ENCODE results near the gene TUBGCP5.
"Not testable (repeated sequence)": the region's sequence is repeated elsewhere in the genome, so short reads cannot be mapped to it uniquely, and the experiment has no call there.

The TUBGCP5 gene

GRCh38 chr15:23041736-23042135 is 2.4 kb upstream of the TUBGCP5 start:
- DNase-seq (ENCODE audit: low read depth): not testable (repeated sequence)

- no peak for DNase-seq (ENCODE audit: low read depth)
Observed at GRCh38 chr15:23039917-23040281, 530 bp upstream of the TUBGCP5 start.

GRCh38 chr15:23038726-23039142 is 635 bp downstream of the TUBGCP5 start:
- peak; percentile 12 for DNase-seq (ENCODE audit: low read depth)

- peak; percentile 44 for DNase-seq (ENCODE audit: low read depth)
Observed at GRCh38 chr15:23035964-23036566, 3.3 kb downstream of the TUBGCP5 start.

DNA sequence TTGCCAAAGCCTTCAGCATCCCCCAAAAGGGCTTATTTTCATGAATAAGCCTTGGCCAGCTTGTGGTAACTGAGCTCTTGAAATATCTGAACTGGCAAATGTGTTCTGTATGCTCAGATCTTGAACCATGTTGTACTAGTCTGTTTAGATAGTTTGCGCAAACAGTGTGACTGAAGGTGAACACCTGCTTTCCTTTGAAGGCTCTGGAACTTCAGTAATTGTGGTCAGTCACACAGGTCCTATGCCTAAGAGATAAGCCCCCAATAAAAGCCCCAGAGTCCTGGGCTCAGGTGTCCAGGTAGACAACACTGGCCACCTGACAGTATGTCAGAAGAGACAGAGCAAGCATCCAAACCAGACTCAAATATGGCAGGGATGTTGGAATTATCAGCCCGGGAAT is 5.4 kb downstream of the TUBGCP5 start:
- no peak for DNase-seq (ENCODE audit: low read depth)

DNA sequence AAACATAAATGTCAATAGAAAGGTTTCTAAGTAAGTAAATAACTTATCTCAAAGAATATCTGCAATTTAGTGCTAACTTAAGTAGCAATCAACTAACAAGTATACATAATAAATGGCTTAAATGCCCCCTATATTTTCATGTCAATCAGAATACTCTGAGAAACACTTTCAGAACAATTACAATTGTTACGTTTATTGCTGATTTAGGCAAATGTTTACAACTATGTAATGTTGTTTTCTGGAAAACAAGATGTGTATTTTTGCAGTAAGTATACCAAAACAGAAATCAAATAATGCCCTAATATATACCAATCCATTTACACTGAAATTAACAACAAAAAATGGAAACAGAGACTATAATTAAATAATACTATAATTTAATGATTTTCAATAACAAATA is 13.2 kb downstream of the TUBGCP5 start:
- DNase-seq (ENCODE audit: low read depth): no peak

DNA sequence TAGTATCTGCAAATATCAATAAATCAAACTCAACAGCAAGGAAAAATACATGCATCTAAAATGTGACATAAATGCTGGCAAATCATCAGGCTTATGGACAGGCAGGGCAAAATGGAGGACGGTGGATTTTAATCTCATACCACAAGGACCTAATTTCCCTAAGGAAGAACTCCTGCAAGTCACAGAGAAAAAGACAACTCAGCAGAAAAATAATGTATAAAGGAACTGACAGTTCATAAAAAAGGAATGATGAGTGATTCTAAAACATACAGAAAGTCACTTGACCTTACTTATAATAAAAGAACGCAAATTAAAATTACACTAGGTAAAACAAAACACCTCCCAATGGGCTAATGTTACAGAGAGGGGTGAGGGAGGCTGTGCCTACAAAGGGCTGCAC is 17.2 kb downstream of the TUBGCP5 start:
- no peak for DNase-seq (ENCODE audit: low read depth)

GRCh38 chr15:23014394-23015000 is 24.9 kb downstream of the TUBGCP5 start:
- no peak for DNase-seq (ENCODE audit: low read depth)

- DNase-seq (ENCODE audit: low read depth): no peak
Observed at GRCh38 chr15:23013681-23014080, 25.7 kb downstream of the TUBGCP5 start.

GRCh38 chr15:23012616-23013015 is 26.8 kb downstream of the TUBGCP5 start:
- DNase-seq (ENCODE audit: low read depth): not testable (repeated sequence)

GRCh38 chr15:23003736-23004135 is 35.6 kb downstream of the TUBGCP5 start:
- no peak for DNase-seq (ENCODE audit: low read depth)

DNA sequence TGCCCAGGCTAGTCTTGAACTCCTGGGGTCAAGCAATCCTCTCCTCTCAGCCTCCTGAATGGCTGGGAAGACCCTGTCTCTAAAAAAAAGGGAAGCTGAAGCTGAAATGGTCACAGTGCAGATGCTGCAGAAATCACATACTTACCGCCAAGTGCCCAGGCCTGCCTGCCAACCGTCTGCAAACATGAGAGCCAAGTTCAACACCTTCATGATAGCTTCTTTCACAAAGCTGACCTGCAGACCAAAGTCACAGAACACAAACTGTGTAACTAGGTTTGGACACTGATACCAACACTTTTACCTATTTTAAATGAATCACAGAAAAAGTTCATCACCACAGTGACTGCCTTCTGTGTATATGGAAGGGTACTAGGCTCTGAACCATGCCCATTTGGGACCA is 36.4 kb downstream of the TUBGCP5 start:
- no peak for DNase-seq (ENCODE audit: low read depth)

- DNase-seq (ENCODE audit: low read depth): no peak
Observed at GRCh38 chr15:22995795-22996194, 43.6 kb downstream of the TUBGCP5 start.

DNA sequence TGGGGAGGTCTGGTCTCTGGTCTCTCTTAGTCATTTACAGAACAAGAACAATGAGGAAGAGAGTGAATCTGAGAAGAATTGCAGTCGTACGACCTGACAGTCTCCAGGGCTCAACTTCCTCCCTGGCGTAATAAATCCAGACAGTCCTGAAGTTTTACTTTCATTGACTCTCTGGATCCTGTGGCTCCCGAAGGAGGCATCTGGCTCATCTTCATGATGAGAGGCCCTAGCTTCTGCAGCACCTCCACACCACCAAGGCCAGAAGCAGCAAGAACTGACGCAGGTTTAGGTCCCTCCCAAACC is 47.4 kb downstream of the TUBGCP5 start:
- DNase-seq (ENCODE audit: low read depth): no peak

DNA sequence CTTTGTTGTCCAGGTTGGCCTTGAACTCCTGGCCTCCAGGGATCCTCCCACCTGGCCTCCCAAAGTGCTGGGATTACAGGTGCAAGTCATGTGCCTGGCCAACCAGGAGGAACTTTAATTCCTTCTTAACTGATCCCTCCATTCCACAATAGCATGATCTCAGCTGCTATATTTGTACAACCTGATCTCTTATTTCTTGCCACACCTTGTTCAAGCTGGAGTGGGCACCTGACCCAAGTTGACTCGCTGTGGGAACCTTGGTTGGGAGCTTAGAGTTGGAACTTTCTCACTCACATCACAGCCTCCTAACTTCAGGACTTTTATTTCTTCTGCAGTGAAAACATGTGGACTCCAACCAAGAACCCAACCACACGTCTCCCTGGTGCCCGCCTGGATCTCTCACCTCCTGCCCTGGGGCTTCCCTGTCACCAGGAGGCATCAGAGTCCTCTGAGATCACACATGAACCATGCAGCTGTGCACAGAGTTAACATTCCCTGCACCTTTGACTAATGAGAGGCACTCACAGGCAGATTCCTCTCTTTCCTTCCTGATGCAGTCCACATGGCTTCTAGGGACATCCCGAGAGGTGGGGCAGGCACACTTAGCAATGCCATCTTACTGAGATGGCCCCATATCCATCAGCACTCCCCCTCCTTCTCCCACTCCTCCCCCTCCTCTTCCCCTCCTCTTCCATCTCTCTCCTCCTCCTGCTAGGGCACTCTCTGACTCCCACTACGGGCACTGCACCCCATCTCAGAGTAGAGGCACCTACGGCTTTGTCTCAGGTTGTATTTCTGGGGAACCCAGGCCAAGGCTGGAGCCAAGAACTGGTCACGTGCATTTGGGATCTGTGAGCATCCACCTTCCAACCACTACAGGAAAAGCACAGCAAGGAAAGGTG is 49.5 kb downstream of the TUBGCP5 start:
- DNase-seq (ENCODE audit: low read depth): no peak

GRCh38 chr15:22988811-22989210 is 50.6 kb downstream of the TUBGCP5 start:
- no peak for DNase-seq (ENCODE audit: low read depth)

DNA sequence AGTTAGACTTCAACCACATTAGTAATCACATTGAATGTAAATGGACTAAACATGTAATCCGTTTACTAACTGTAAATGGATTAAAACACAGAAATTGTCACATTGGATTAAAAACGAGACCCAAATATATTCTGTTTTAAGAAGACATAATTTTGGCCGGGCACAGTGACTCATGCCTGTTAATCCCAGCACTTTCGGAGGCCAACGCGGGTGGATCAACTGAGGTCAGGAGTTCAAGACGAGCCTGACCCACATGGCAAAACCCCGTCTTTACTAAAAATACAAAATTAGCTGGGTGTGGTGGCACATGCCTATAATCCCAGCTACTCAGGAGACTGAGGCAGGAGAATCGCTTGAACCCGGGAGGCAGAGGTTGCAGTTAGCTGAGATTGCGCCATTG is 57.4 kb downstream of the TUBGCP5 start:
- not testable (repeated sequence) for DNase-seq (ENCODE audit: low read depth)

DNA sequence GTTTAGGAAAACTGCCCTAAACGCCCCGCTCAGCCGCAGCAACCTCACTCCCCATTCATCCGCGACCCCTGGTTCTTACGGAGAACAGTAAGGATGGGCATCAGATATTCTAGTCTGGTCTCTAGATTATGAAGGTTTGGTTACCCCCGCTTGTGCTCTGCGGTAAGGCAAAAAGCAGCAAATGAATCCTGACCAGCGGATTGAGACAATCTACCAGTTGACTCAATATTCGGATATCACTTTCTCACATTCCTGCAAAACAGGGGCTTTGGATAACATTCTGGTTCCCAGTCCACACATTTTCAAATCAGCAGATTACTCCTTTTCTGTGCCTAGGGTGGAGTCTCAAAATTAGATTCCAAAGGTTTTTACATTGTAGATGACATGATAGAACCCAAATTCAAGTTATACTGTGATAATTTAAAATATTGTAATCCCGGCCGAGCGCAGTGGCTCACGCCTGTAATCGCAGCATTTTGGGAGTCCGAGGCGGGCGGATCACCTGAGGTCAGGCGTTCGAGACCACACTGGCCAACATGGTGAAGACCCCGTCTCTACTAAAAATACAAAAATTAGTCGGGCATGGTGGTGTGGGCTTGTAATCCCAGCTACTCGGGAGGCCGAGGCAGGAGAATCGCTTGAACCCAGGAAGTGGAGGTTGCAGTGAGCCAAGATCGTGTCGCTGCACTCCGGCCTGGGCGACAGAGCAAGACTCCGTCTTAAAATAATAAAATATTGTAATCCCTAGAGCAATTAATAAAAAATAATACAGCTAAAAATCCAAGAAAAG is 58.1 kb downstream of the TUBGCP5 start:
- no peak for DNase-seq (ENCODE audit: low read depth)

DNA sequence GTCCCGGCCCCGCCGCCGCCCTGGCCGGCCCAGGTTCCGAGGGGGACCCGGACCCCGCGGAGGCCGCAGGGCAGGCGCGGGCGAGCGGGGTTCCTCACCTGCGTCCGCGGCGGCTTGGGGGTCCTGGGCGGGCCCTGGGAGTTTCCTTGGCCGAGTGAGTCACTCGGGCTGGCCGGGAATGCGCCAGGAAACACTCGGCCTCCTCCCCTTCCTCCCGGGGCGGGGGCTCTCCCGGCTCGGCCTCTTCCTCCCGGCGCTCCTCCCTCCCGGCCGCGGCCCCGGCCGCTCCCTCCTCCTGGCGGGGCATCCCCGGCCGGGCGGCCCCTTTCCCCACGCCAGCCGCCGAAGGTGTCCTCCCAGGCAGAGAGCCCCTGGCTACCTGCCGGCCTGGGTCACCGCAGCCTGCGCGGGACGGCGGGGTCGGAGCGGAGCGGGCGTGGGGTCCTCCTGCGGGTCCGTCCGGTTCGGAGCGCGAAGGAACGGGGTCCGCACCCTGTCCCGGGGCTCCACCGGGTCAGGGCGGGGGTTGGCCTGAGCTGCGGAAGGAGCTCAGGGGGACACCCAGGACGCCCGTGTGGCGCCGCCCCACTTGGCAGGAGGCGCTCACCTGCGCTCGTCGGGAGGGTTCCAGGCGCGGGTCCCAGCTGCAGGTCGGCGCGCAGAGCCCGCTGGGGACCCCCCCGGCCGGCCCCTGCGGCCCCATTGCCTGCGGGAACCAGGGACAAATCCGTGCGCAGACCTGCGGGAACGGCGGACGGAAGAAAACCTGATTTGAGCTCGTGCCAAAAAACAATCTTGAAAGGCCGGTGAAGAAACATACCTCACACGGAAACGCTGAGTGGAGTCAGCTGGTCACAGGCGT is 58.9 kb downstream of the TUBGCP5 start, which contains the start of gene CYFIP1:
Gene CYFIP1, minus strand, starts transcription at position 180 of the 862 bp plus-strand sequence. CDS start 33,083 bp downstream, outside the sequence.
- peak; percentile 12 for DNase-seq (ENCODE audit: low read depth)

DNA sequence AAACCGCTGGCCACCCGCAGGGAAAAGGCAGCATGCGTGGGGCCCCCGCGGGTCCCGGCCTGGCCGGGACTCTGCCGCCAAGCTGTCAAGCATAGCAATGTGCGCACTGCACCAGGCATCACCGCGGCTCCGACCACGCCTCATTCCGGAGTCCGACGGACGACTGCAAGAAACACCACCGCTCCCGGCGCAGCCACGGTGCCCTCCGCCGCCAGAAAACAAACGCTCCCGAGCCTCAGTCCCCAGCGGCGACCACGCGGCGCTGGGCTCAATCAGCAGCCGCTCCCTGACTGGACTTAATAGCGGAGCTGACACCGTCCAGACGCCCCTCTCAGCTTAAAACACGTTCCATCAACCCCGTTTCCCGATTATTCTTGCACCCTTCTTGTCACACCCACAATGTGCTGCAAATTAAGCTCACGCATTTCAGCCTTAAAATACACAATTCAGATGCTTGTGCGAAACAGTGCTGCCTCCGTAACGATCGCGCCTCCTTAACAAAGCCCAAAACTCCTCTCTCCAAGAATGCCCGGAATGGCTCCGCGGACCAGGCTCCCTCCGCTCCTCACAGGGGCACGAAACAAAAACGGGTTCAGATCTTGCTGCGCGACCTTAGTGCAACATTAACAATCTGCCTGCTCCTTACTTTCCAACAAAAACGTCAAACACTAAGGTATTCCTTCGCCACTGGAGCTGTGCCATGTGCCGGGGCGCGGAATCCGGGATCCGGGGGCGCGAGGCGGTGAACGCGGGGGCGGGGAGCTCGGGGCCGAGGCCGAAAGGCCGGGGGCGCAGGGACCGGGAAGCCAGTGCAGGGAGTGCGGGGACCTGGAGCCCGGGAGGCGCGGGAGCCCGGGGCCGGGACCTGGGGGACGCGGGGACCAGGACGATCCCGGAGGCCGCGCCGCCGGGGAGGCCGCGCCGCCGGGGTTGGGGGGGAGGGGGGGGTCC is 59.9 kb downstream of the TUBGCP5 start:
- peak; percentile 25 for DNase-seq (ENCODE audit: low read depth)

Measured in activated T-cell treated with anti-CD3 and anti-CD28 coated beads for 48 hours (primary cell).